K562 (cell line): ENCODE results near the gene GOLGA8B. TPM values are rescaled to one million over a fixed set of nuclear protein-coding genes. Genes with fewer than 3 reads are reported as not detected.

ENCODE experiments used
- BRD9 ChIP-seq: fragments of 450-650 bp; IDR thresholded peaks from 2 replicates; pipeline ENCODE4 v1.6.1; 2018; ENCODE audit warnings: low read depth; ENCODE audit not compliant: partially characterized antibody
- CTBP1 ChIP-seq: fragments of 450-650 bp; IDR thresholded peaks from 2 replicates; pipeline ENCODE4 v1.6.1; 2016; ENCODE audit warnings: borderline replicate concordance
- E2F6 ChIP-seq, 2 experiments: IDR thresholded peaks; 2 replicates each; pipeline ENCODE4 v1.6.1; 2011; ENCODE audit warnings: borderline replicate concordance in 1 of 2, control low read depth in 1 of 2, low read depth in 1 of 2, low read length in 1 of 2, mild to moderate bottlenecking in 1 of 2, mixed read lengths in 1 of 2, moderate library complexity in 1 of 2; ENCODE audit not compliant: insufficient read depth in 1 of 2, insufficient read length in 1 of 2, poor library complexity in 1 of 2, severe bottlenecking in 1 of 2; ENCODE audit errors: extremely low read depth in 1 of 2
- ELF2 ChIP-seq: fragments of 250-450 bp; sonication (Bioruptor Pico); IDR thresholded peaks from 2 replicates; pipeline ENCODE4 v1.5.0; 2021; ENCODE audit warnings: mild to moderate bottlenecking
- FOSL1 ChIP-seq: fragments of 200-800 bp; sonication (Bioruptor generic); conservative IDR thresholded peaks from 2 replicates; pipeline ENCODE4 v1.6.1; 2016; ENCODE audit warnings: missing genetic modification characterization, missing compliant biosample characterization
- FOXP1 ChIP-seq: sonication (generic); formaldehyde crosslinking; IDR thresholded peaks from 2 replicates; pipeline ENCODE4 v1.8.0; 2022; ENCODE audit warnings: mild to moderate bottlenecking, missing genetic modification reagents
- HES1 ChIP-seq: fragments of 450-650 bp; IDR thresholded peaks from 2 replicates; pipeline ENCODE4 v1.6.1; 2016; ENCODE audit warnings: low read depth, mild to moderate bottlenecking, moderate library complexity
- ILK ChIP-seq: fragments of 450-650 bp; IDR thresholded peaks from 2 replicates; pipeline ENCODE4 v1.6.1; 2016; ENCODE audit warnings: missing genetic modification characterization, low read depth, mild to moderate bottlenecking, missing compliant biosample characterization, moderate library complexity, borderline replicate concordance
- JUN ChIP-seq, 2 experiments: sonication (generic) in 1 of 2; formaldehyde crosslinking in 1 of 2; IDR thresholded peaks; 2 replicates each; pipeline versions ENCODE4 v1.6.1 to v1.8.0; 2012 to 2022; ENCODE audit warnings: borderline replicate concordance in 2 of 2, mild to moderate bottlenecking in 2 of 2, improper control_type of control experiment in 1 of 2, low read depth in 1 of 2, low read length in 1 of 2, missing genetic modification reagents in 1 of 2
- MAFF ChIP-seq: IDR thresholded peaks from 2 replicates; pipeline ENCODE4 v1.6.1; 2012; ENCODE audit warnings: low read length, improper control_type of control experiment
- MED1 ChIP-seq: sonication (generic); formaldehyde crosslinking; IDR thresholded peaks from 2 replicates; pipeline ENCODE4 v1.8.1; 2023; ENCODE audit warnings: missing genetic modification reagents, borderline replicate concordance
- MYNN ChIP-seq, 2 experiments: sonication (generic); formaldehyde crosslinking in 1 of 2; IDR thresholded peaks; 2 replicates each; pipeline versions ENCODE4 v1.5.0 to v1.6.1; 2016 to 2020; ENCODE audit warnings: antibody characterized with exemption in 1 of 2, missing genetic modification reagents in 1 of 2
- NONO ChIP-seq, 2 experiments: fragments of 200-400 bp in 1 of 2; fragments of 450-650 bp in 1 of 2; formaldehyde crosslinking in 1 of 2; IDR thresholded peaks; 2 replicates each; pipeline ENCODE4 v1.6.1; 2017; ENCODE audit warnings: low read depth in 2 of 2, mild to moderate bottlenecking in 2 of 2, moderate library complexity in 2 of 2, low read length in 1 of 2
- NR2C2 ChIP-seq, 2 experiments: fragments of 200-800 bp in 1 of 2; sonication (Bioruptor generic) in 1 of 2; sonication (generic) in 1 of 2; formaldehyde crosslinking in 1 of 2; IDR thresholded peaks; 2 replicates each; pipeline versions ENCODE4 v1.6.1 to v1.8.0; 2016 to 2022; ENCODE audit warnings: mild to moderate bottlenecking in 1 of 2, missing compliant biosample characterization in 1 of 2, missing genetic modification characterization in 1 of 2, missing genetic modification reagents in 1 of 2
- PTTG1 ChIP-seq: fragments of 450-650 bp; IDR thresholded peaks from 2 replicates; pipeline ENCODE4 v1.6.1; 2016; ENCODE audit warnings: low read depth, mild to moderate bottlenecking, missing genetic modification characterization, missing compliant biosample characterization
- RB1 ChIP-seq: fragments of 450-650 bp; IDR thresholded peaks from 2 replicates; pipeline ENCODE4 v1.6.1; 2017; ENCODE audit warnings: low read depth, mild to moderate bottlenecking
- SRF ChIP-seq, 2 experiments: fragments of 250-450, 450-650 bp in 1 of 2; sonication (Bioruptor Pico) in 1 of 2; sonication (generic) in 1 of 2; formaldehyde crosslinking; IDR thresholded peaks; 2 replicates each; pipeline versions ENCODE4 v1.5.0 to v1.5.1; 2020 to 2022; ENCODE audit warnings: mild to moderate bottlenecking in 1 of 2, missing genetic modification reagents in 1 of 2
- TAF1 ChIP-seq: IDR thresholded peaks from 2 replicates; pipeline ENCODE4 v1.6.1; 2011; ENCODE audit warnings: mild to moderate bottlenecking, low read length, moderate library complexity; ENCODE audit not compliant: insufficient read depth, control insufficient read depth, severe bottlenecking; ENCODE audit errors: extremely low read depth
- TAF15 ChIP-seq: fragments of 200-400 bp; formaldehyde crosslinking; IDR thresholded peaks from 2 replicates; pipeline ENCODE4 v1.6.1; 2017; ENCODE audit warnings: mild to moderate bottlenecking, low read depth, low read length, moderate library complexity
- TRIM28 ChIP-seq: fragments of 450-650 bp; IDR thresholded peaks from 2 replicates; pipeline ENCODE4 v1.6.1; 2017
- ZNF121 ChIP-seq: sonication (generic); formaldehyde crosslinking; conservative IDR thresholded peaks from 2 replicates; pipeline ENCODE4 v1.8.0; 2022; ENCODE audit warnings: missing genetic modification reagents
- ZNF277 ChIP-seq: fragments of 250-450 bp; sonication (Bioruptor Pico); IDR thresholded peaks from 2 replicates; pipeline ENCODE4 v1.8.0; 2022; ENCODE audit warnings: inconsistent platforms, mild to moderate bottlenecking, moderate library complexity, borderline replicate concordance
- ZNF589 ChIP-seq: fragments of 200-800 bp; sonication (Bioruptor generic); IDR thresholded peaks from 2 replicates; pipeline ENCODE4 v1.6.1; 2016; ENCODE audit warnings: low read depth, missing genetic modification characterization, missing compliant biosample characterization
- polyA plus RNA-seq, 8 experiments: library from polyadenylated mRNA; depleted of rRNA in 4 of 8; stranded (reverse) in 5 of 8; unstranded in 3 of 8; fragments of >200 nt; fragmentation: Nextera tagmentation in 2 of 8; fragmentation: Illumina TruSeq in 1 of 8; extraction: Ambion mirVana in 2 of 8; extraction: Trizol in 1 of 8; gene quantifications; 2 replicates each; pipeline versions ENCODE4 v1.2.1 to v1.2.3, GENCODE V29; 2011 to 2014; ENCODE audit warnings: inconsistent platforms in 1 of 8, missing spikeins in 1 of 8
- total RNA-seq, 7 experiments: library from RNA; depleted of rRNA in 6 of 7; stranded (reverse); fragments of >200 nt in 6 of 7; fragmentation: Illumina TruSeq in 2 of 7; extraction: Trizol in 2 of 7; gene quantifications; 2 replicates each; pipeline versions ENCODE4 v1.2.1 to v1.2.3, GENCODE V29; 2011 to 2021; ENCODE audit warnings: low replicate concordance in 1 of 7

GOLGA8B gene
- total and polyA plus RNA-seq, 9 of the 15 experiments (the other 6 are each of a cell fraction or from before 2014, with no cell fraction given) = 7.9 to 236 (median 54.1) TPM

GRCh38 chr15:34583399-34584329 lies at the start of gene GOLGA8B (continued):
- TF ChIP-seq MAFF = no peak
- no peak for TF ChIP-seq TRIM28
- no peak; the same call in 1 of the 2 replicates for TF ChIP-seq RB1
- TF ChIP-seq NR2C2 (CRISPR knock-in tag; IDR thresholded peaks at IDR 0.05) = 0 out of 2 replicates have a peak, but pooled peaks have one; percentile 36
- TF ChIP-seq NR2C2 (tag; IDR thresholded peaks at IDR 0.05) = no peak
- TF ChIP-seq FOSL1 (tag) = no peak
- TF ChIP-seq SRF (CRISPR knock-in tag; IDR thresholded peaks at IDR 0.05) = no peak
- TF ChIP-seq ZNF277 (CRISPR knock-in tag) = no peak
- TF ChIP-seq NONO (IDR thresholded peaks at IDR 0.05; ENCODE audit: low read depth in 2 of 2, low read length in 1 of 2) = peak; percentile 22 to 64; a peak in 1 of 4 replicates
- no peak for TF ChIP-seq ZNF121
- TF ChIP-seq ELF2 = no peak
- no peak for TF ChIP-seq MED1
- no peak for TF ChIP-seq ZNF589 (CRISPR knock-in tag)
- TF ChIP-seq E2F6 (IDR thresholded peaks at IDR 0.05; ENCODE audit: borderline replicate concordance in 1 of 2, extremely low read depth in 1 of 2, insufficient read depth in 1 of 2, insufficient read length in 1 of 2, low read depth in 1 of 2, low read length in 1 of 2, poor library complexity in 1 of 2, severe bottlenecking in 1 of 2) = peak; percentile 35 to 47
- TF ChIP-seq JUN (IDR thresholded peaks at IDR 0.05; ENCODE audit: borderline replicate concordance, low read depth, low read length) = no peak
- no peak for TF ChIP-seq JUN (CRISPR knock-in tag; IDR thresholded peaks at IDR 0.05; ENCODE audit: borderline replicate concordance)
- TF ChIP-seq HES1 = no peak
- TF ChIP-seq CTBP1 = peak; percentile 77; the same call in 1 of the 2 replicates
- peak; percentile 43 for TF ChIP-seq TAF1
- no peak for TF ChIP-seq MYNN (IDR thresholded peaks at IDR 0.05)
- TF ChIP-seq MYNN (CRISPR knock-in tag; IDR thresholded peaks at IDR 0.05) = no peak
- TF ChIP-seq TAF15 = peak; percentile 88; the same call in 1 of the 2 replicates
- TF ChIP-seq PTTG1 (tag) = no peak
- no peak for TF ChIP-seq BRD9
- TF ChIP-seq FOXP1 (CRISPR knock-in tag) = peak; percentile 32; the same call in 1 of the 2 replicates
- no peak for TF ChIP-seq ILK
